Heart left ventricle (tissue), 16 donors: ENCODE results near the gene ISCU. TPM values are rescaled to one million over a fixed set of nuclear protein-coding genes. Genes with fewer than 3 reads are reported as not detected.
A peak's percentile ranks its signal among the peaks of the same experiment; 100 is the strongest.
"Not testable (repeated sequence)": the region's sequence is repeated elsewhere in the genome, so short reads cannot be mapped to it uniquely, and the experiment has no call there.

Source experiments
- ATAC-seq, 4 donors: fragments of 200-7000 bp; cut with Tn5 transposase; one replicate each; pipeline ENCODE4 v1.9.1; 2020 to 2022; ENCODE audit warnings: moderate library complexity in 4 of 4, mild to moderate bottlenecking in 3 of 4, moderate number of reproducible peaks in 1 of 4
- DNase-seq, 5 donors: peaks; one replicate each; pipeline ENCODE4 v3.0.0-alpha.2; 2020
- H3K27ac ChIP-seq, 12 donors: fragments of 200-600 bp; sonication (generic) in 4 of 12; one replicate each; pipeline versions ENCODE4 v1.5.0 to v1.8.0; 2016 to 2022; ENCODE audit warnings: mild to moderate bottlenecking in 2 of 12
- H3K27me3 ChIP-seq, 9 donors: fragments of 200-600 bp; sonication (generic) in 2 of 9; one replicate each; pipeline versions ENCODE4 v1.5.1 to v1.8.0; 2016 to 2022; ENCODE audit warnings: mild to moderate bottlenecking in 3 of 9
- H3K36me3 ChIP-seq, 9 donors: fragments of 200-600 bp; sonication (generic) in 2 of 9; one replicate each; pipeline versions ENCODE4 v1.5.0 to v1.8.0; 2018 to 2022; ENCODE audit warnings: mild to moderate bottlenecking in 2 of 9
- H3K4me1 ChIP-seq, 12 donors: fragments of 200-600 bp; sonication (generic) in 4 of 12; one replicate each; pipeline versions ENCODE4 v1.5.0 to v1.8.0; 2016 to 2022; ENCODE audit warnings: mild to moderate bottlenecking in 3 of 12
- H3K4me3 ChIP-seq, 12 donors: fragments of 200-600 bp; sonication (generic) in 4 of 12; one replicate each; pipeline versions ENCODE4 v1.5.0 to v1.8.0; 2017 to 2022; ENCODE audit warnings: mild to moderate bottlenecking in 9 of 12, moderate library complexity in 4 of 12
- H3K9me3 ChIP-seq, 12 donors: fragments of 200-600 bp; sonication (generic) in 4 of 12; one replicate each; pipeline versions ENCODE4 v1.5.0 to v1.8.0; 2016 to 2022; ENCODE audit warnings: mild to moderate bottlenecking in 1 of 12
- POLR2A ChIP-seq, 2 donors: fragments of 450-650 bp; IDR thresholded peaks; one replicate each; pipeline ENCODE4 v1.6.1; 2017; ENCODE audit warnings: antibody characterized with exemption in 2 of 2, mild to moderate bottlenecking in 2 of 2, moderate library complexity in 2 of 2
- WGBS, 4 donors: extraction: QIAGEN DNeasy Blood & Tissue Kit in 2 of 4; methylation state at CpG; one replicate each; pipeline versions ENCODE4 v1.1.5 to v1.1.7; 2013 to 2018; 5-methylcytosine and 5-hydroxymethylcytosine counted together
- intact Hi-C, 10 donors: fragments of 100-400 bp; cut with DNase I; formaldehyde crosslinking; loops; one replicate each; pipeline versions ENCODE4 v1.11.1 to v1.14.2; 2022
- polyA plus RNA-seq, 2 donors: library from polyadenylated mRNA; stranded (reverse); fragments of 200-250 nt; gene quantifications; one replicate each; pipeline ENCODE4 v1.2.3, GENCODE V29; 2013
- total RNA-seq, 9 donors: library from RNA; depleted of rRNA in 2 of 9; stranded (reverse); fragments of >200 nt in 2 of 9; fragmentation: NEBNext Ultra II Directional in 3 of 9; extraction: Animal tissue kit (Norgen Biotek cat#: 25700) in 3 of 9; gene quantifications; one replicate each; pipeline versions ENCODE4 v1.1.0 to v1.2.4, GENCODE V29; 2016 to 2023
- TF ChIP-seq, protein P1 (sequence below), 12 donors: fragments of 200-600 bp; sonication (generic) in 4 of 12; IDR thresholded peaks; one replicate each; pipeline versions ENCODE4 v1.5.0 to v1.8.0; 2018 to 2022; ENCODE audit warnings: antibody characterized with exemption in 12 of 12, mild to moderate bottlenecking in 5 of 12
- donor health status: ischemic (EF 13 %, LVEDD 7.1; RV severe dilation, severe dysfunction).
- donor health status: healthy with polysubstance abuse.
- donor health status: DM: no; HTN: yes; CAD: no.
- donor health status: DM: no; HTN: no; CAD: no.
- donor health status: ischemic (EF 25% LVEDD 6.9; RV normal size, moderate dysfunction).
- donor health status: ischemic (EF 25% LVEDD 5.7; RV mildly dilated, moderate dysfunction).
- donor health status: healthy.
- donor health status: DM: yes; HTN: yes; CAD: no.
- donor health status: ischemic (EF 35%, LVEDD 5.7; RV mildly dilated, moderate dysfunction).
- donor health status: nonischemic (EF 11% LVEDD 7.7; RV severe dilation, severe dysfunction).
- donor health status: DM: yes; HTN: yes; CAD: no.
- donor health status: PGD.
- donor health status: ischemic (EF 29% LVEDD 5.4; RV normal size, mild dysfunction).
- donor health status: nonischemic (EF 23%, LVEDD 6.1; RV moderate dilation, normal function).

The ISCU gene
- total and polyA plus RNA-seq, 11 donors: 203 to 632 (median 462) TPM

GRCh38 chr12:108587826-108588225, 25.4 kb downstream of the ISCU start:
- Histone ChIP-seq H3K36me3 (no peaks in the 10 kb centered on the region), H3K27me3 (no peaks in the 10 kb centered on the region), H3K4me1 (peaks cover 0 to 20% (median 0%) of the 10 kb centered on the region in 12 donors), H3K27ac (no peak overlapping the region), H3K9me3 (no peaks in the 10 kb centered on the region), H3K4me3 (no peak overlapping the region)
- DNase-seq: peak in 1 of 5 donors; percentile 26
- TF ChIP-seq POLR2A (IDR thresholded peaks at IDR 0.05): no peak
- TF ChIP-seq, protein P1, sequence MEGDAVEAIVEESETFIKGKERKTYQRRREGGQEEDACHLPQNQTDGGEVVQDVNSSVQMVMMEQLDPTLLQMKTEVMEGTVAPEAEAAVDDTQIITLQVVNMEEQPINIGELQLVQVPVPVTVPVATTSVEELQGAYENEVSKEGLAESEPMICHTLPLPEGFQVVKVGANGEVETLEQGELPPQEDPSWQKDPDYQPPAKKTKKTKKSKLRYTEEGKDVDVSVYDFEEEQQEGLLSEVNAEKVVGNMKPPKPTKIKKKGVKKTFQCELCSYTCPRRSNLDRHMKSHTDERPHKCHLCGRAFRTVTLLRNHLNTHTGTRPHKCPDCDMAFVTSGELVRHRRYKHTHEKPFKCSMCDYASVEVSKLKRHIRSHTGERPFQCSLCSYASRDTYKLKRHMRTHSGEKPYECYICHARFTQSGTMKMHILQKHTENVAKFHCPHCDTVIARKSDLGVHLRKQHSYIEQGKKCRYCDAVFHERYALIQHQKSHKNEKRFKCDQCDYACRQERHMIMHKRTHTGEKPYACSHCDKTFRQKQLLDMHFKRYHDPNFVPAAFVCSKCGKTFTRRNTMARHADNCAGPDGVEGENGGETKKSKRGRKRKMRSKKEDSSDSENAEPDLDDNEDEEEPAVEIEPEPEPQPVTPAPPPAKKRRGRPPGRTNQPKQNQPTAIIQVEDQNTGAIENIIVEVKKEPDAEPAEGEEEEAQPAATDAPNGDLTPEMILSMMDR (IDR thresholded peaks at IDR 0.05): no peak
- intact Hi-C loops: no loop called here
- ATAC-seq: peak in 2 of 4 donors; percentile 31 to 45
- WGBS, 4 donors: 67 to 81% (median 73%) methylated on average over 4 of the region's 4 CpGs

- WGBS, 4 donors: 47 to 64% (median 51%) methylated on average over 11 to 15 of the region's 15 CpGs
- H3K27me3 ChIP-seq: no peaks in the 10 kb centered on the region
- H3K36me3 ChIP-seq: no peaks in the 10 kb centered on the region
- ATAC-seq: peak in 3 of 4 donors; percentile 14 to 58 (median 36)
- peaks cover 0 to 14% (median 0%) of the 10 kb centered on the region in 12 donors for H3K4me1 ChIP-seq
- DNase-seq: peak in 1 of 5 donors; percentile 36
- no peak for TF ChIP-seq POLR2A (IDR thresholded peaks at IDR 0.05)
- TF ChIP-seq, protein P1 (IDR thresholded peaks at IDR 0.05): no peak
- intact Hi-C loops: no loop called here
- no peaks in the 10 kb centered on the region for H3K9me3 ChIP-seq
- H3K27ac ChIP-seq: no peak overlapping the region
- H3K4me3 ChIP-seq: no peak overlapping the region
These were observed 26.8 kb downstream of the ISCU start for GRCh38 chr12:108589028-108589839.

- H3K9me3 ChIP-seq: no peaks in the 10 kb centered on the region
- no peaks in the 10 kb centered on the region for H3K36me3 ChIP-seq
- peaks cover 0 to 14% (median 0%) of the 10 kb centered on the region in 12 donors for H3K4me1 ChIP-seq
- DNase-seq: peak in 1 of 5 donors; percentile 11
- TF ChIP-seq, protein P1 (IDR thresholded peaks at IDR 0.05): no peak
- TF ChIP-seq POLR2A (IDR thresholded peaks at IDR 0.05): no peak
- H3K27me3 ChIP-seq: no peaks in the 10 kb centered on the region
- H3K4me3 ChIP-seq: no peak overlapping the region
- intact Hi-C loops: no loop called here
- no peak overlapping the region for H3K27ac ChIP-seq
- ATAC-seq: no peak
- 69 to 80% (median 78%) methylated on average over 3 to 7 of the region's 7 CpGs for WGBS, 4 donors
These were observed 27.4 kb downstream of the ISCU start for GRCh38 chr12:108589840-108590229.

GRCh38 chr12:108590463-108590862, 28.1 kb downstream of the ISCU start:
- intact Hi-C loops, H3K9me3 ChIP-seq, H3K36me3 ChIP-seq, ATAC-seq, H3K4me3 ChIP-seq, DNase-seq, H3K27me3 ChIP-seq, H3K27ac ChIP-seq: not testable (repeated sequence)
- 88 to 99% (median 93%) methylated on average over 9 of the region's 9 CpGs for WGBS, 4 donors
- H3K4me1 ChIP-seq: peaks cover 0 to 14% (median 0%) of the 10 kb centered on the region in 12 donors
